ENCODE results near the gene TAF11L6.
"Not testable (repeated sequence)": the region's sequence is repeated elsewhere in the genome, so short reads cannot be mapped to it uniquely, and the experiment has no call there.

- TF ChIP-seq CTCF (IDR thresholded peaks at IDR 0.05); ZFX (IDR thresholded peaks at IDR 0.05; ENCODE audit: borderline replicate concordance): not testable (repeated sequence)
Measured at GRCh38 chr5:17497931-17498330, 30.5 kb upstream of the TAF11L6 start, which contains the start of gene TAF11L2.
